Mucosa of descending colon (tissue), 3 donors: ENCODE data around the gene PSMB3. TPM values are rescaled to one million over a fixed set of nuclear protein-coding genes. Genes with fewer than 3 reads are reported as not detected.

Experiments used
- ATAC-seq: fragments of 200-7000 bp; cut with Tn5 transposase; one replicate; pipeline ENCODE4 v1.9.1; 2020; ENCODE audit warnings: mild to moderate bottlenecking, moderate library complexity
- DNase-seq, 3 donors: peaks; one replicate each; pipeline ENCODE4 v3.0.0-alpha.2; 2020
- H3K36me3 ChIP-seq: fragments of 200-600 bp; one replicate; pipeline ENCODE4 v1.8.0; 2021; ENCODE audit warnings: low read depth, mild to moderate bottlenecking
- H3K4me1 ChIP-seq: fragments of 200-600 bp; one replicate; pipeline ENCODE4 v1.8.0; 2021; ENCODE audit warnings: low read depth, mild to moderate bottlenecking
- H3K4me3 ChIP-seq: fragments of 200-600 bp; one replicate; pipeline ENCODE4 v1.8.0; 2021; ENCODE audit warnings: mild to moderate bottlenecking
- H3K9me3 ChIP-seq: fragments of 200-600 bp; one replicate; pipeline ENCODE4 v1.8.0; 2021; ENCODE audit warnings: mild to moderate bottlenecking
- intact Hi-C, 2 donors: fragments of 100-400 bp; cut with DNase I in 1 of 2; cut with micrococcal nuclease in 1 of 2; formaldehyde crosslinking; loops; one replicate each; pipeline versions ENCODE4 v1.11.0 to v1.11.1; 2022; cut with DNase I, micrococcal nuclease
- total RNA-seq, 3 donors: library from RNA; stranded (reverse); fragmentation: NEBNext Ultra II Directional in 2 of 3; extraction: Animal tissue kit (Norgen Biotek cat#: 25700) in 2 of 3; gene quantifications; one replicate each; pipeline versions ENCODE4 v1.2.1 to v1.2.4, GENCODE V29; 2021 to 2023
- TF ChIP-seq, protein P1 (sequence below): fragments of 200-600 bp; IDR thresholded peaks from one replicate; pipeline ENCODE4 v1.8.0; 2022; ENCODE audit warnings: antibody characterized with exemption, mild to moderate bottlenecking
- donor health status: DM: no; HTN: no; CAD: no; lungs with moderate emphysema.
- donor health status: DM: no; HTN: no; CAD: no.
- donor health status: DM: no; HTN: yes; CAD: no.

PSMB3 gene
- total RNA-seq, 3 donors from 2014 or later, result 129 to 197 (median 145) TPM

DNA sequence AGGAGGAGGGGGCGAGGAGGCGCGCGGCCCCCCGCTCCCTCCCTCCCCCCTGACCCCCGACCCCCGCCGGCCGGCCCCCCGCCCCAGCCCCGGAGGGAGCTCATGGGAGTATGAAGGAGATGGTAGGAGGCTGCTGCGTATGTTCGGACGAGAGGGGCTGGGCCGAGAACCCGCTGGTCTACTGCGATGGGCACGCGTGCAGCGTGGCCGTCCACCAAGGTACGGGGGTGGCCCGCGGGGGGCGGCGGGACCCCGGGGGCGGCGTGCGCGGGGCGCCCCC is 47.1 kb upstream of the PSMB3 start:
- peak in 1 of 3 donors; percentile 72 for DNase-seq
- ATAC-seq, result no peak
- no peaks in the 10 kb centered on the region for H3K36me3 ChIP-seq
- H3K9me3 ChIP-seq, result no peaks in the 10 kb centered on the region
- intact Hi-C loops, result no loop called here
- H3K4me1 ChIP-seq, result peaks cover 12% of the 10 kb centered on the region
- TF ChIP-seq, protein P1, sequence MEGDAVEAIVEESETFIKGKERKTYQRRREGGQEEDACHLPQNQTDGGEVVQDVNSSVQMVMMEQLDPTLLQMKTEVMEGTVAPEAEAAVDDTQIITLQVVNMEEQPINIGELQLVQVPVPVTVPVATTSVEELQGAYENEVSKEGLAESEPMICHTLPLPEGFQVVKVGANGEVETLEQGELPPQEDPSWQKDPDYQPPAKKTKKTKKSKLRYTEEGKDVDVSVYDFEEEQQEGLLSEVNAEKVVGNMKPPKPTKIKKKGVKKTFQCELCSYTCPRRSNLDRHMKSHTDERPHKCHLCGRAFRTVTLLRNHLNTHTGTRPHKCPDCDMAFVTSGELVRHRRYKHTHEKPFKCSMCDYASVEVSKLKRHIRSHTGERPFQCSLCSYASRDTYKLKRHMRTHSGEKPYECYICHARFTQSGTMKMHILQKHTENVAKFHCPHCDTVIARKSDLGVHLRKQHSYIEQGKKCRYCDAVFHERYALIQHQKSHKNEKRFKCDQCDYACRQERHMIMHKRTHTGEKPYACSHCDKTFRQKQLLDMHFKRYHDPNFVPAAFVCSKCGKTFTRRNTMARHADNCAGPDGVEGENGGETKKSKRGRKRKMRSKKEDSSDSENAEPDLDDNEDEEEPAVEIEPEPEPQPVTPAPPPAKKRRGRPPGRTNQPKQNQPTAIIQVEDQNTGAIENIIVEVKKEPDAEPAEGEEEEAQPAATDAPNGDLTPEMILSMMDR, result no peak
- H3K4me3 ChIP-seq, result peak overlapping the region; percentile 68

GRCh38 chr17:38705803-38706504 is 46.6 kb upstream of the PSMB3 start:
- intact Hi-C loops, result no loop called here
- peak overlapping the region; percentile 68 for H3K4me3 ChIP-seq
- H3K9me3 ChIP-seq, result no peaks in the 10 kb centered on the region
- ATAC-seq (no peak), DNase-seq (peak; percentile 70 to 76 (median 73))
- TF ChIP-seq, protein P1, result no peak
- H3K4me1 ChIP-seq, result peaks cover 12% of the 10 kb centered on the region
- no peaks in the 10 kb centered on the region for H3K36me3 ChIP-seq

DNA sequence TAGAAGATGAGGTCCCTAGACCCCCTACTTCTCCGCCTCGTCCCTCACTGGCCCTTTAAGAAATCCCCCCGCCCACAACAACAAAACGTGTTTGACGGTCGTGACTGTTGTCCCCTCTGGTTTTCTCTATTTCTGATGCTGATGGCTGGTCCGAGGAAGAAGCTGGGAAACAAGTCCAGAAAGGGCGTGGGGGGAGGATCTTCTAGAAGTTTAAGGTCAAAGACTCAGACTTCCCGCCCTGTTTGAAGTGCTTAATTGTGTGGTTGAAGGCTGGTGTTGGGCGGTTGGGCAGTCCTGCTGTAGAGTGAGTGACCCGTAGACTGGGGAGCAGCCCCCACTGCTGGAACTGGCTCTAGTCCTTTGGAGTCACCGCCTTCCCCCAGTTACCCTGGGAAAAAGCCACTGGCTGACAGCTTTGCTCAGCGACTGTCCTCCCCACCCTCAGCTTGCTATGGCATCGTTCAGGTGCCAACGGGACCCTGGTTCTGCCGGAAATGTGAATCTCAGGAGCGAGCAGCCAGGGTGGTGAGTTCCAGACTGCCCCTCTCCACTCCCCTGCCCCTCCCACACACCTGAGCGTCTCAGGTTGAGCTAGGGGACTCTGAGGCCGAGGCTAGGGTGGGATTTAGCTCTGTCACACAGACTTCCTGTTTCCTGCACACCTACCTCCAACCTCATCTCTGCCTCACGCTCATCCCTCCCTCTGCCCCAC is 45.9 kb upstream of the PSMB3 start:
- intact Hi-C loops, result no loop called here
- DNase-seq (peak in 2 of 3 donors; percentile 52 to 63), ATAC-seq (no peak)
- H3K9me3 ChIP-seq, result no peaks in the 10 kb centered on the region
- H3K4me1 ChIP-seq, result peaks cover 6% of the 10 kb centered on the region
- H3K36me3 ChIP-seq, result no peaks in the 10 kb centered on the region
- H3K4me3 ChIP-seq, result peak overlapping the region; percentile 68
- TF ChIP-seq, protein P1, result no peak

- TF ChIP-seq, protein P1, result no peak
- intact Hi-C loops, result no loop called here
- no peak overlapping the region for H3K4me3 ChIP-seq
- H3K9me3 ChIP-seq, result no peaks in the 10 kb centered on the region
- ATAC-seq (no peak), DNase-seq (no peak)
- no peaks in the 10 kb centered on the region for H3K36me3 ChIP-seq
- peaks cover 6% of the 10 kb centered on the region for H3K4me1 ChIP-seq
Measured at GRCh38 chr17:38707678-38708351, 44.7 kb upstream of the PSMB3 start.

DNA sequence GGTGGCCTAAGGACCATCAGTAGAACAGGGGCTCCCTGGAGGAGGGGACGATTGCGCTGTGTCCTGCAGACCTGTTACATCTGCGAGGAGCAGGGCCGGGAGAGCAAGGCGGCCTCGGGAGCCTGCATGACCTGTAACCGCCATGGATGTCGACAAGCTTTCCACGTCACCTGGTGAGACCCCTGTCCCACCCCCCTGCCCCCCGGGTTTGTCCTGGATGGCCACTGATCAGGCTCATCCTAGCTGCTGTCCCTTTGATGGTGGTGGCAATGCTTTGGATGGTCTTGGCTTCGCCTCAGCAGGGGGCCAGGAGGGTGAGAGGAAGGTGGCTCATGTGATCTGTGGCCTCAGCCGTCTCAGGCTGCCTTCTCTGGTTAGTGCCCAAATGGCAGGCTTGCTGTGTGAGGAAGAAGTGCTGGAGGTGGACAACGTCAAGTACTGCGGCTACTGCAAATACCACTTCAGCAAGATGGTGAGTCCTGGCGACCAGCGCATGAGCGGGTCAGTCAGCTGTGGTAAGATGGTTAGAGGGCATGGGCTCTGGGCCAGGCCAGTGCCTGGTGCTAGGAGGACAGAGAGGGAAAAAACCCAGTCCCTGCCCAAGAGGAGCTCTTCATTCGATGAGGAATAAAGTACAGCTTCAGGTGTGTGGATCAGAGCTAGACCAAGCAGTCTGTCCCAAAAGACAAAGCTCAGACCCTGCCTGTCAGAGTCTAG is 43.3 kb upstream of the PSMB3 start:
- intact Hi-C loops, result no loop called here
- Histone ChIP-seq H3K9me3 (no peaks in the 10 kb centered on the region), H3K36me3 (no peaks in the 10 kb centered on the region), H3K4me1 (peaks cover 6% of the 10 kb centered on the region), H3K4me3 (no peak overlapping the region)
- DNase-seq, result no peak
- TF ChIP-seq, protein P1, result no peak
- ATAC-seq, result no peak
